A549 (cell line): Measurements from ENCODE around the gene GSG1L. TPM values are rescaled to one million over a fixed set of nuclear protein-coding genes. Genes with fewer than 3 reads are reported as not detected.

ENCODE experiments used
- ATAC-seq, 2 experiments: fragments of 200-7000 bp in 1 of 2; fragments of >200 bp in 1 of 2; cut with Nextera tagmentation in 1 of 2; cut with Tn5 transposase in 1 of 2; 3 replicates each; pipeline versions ENCODE4 v1.8.0 to v1.9.1; 2018 to 2020; ENCODE audit warnings: mild to moderate bottlenecking in 1 of 2, moderate library complexity in 1 of 2
- CTCF ChIA-PET: fragments of 300-600 bp; sonication (Branson Sonifier 250); formaldehyde crosslinking; extraction: SDS; loops from one replicate; lab custom pipeline; 2021; ENCODE audit warnings: antibody characterized with exemption, inconsistent platforms; lab: Yijun Ruan, JAX
- POLR2A ChIA-PET: fragments of 350-600 bp; formaldehyde crosslinking; extraction: SDS; loops from one replicate; lab custom pipeline; 2021; ENCODE audit warnings: antibody characterized with exemption, inconsistent platforms; lab: Yijun Ruan, JAX
- DNase-seq, 2 experiments: peaks; one replicate each; pipeline versions ENCODE4 v3.0.0 to v3.0.0-alpha.2; 2011 to 2016; ENCODE audit warnings: low read depth in 1 of 2, low spot score in 1 of 2
- FAIRE-seq: peaks from 2 replicates; lab custom pipeline; 2011; peaks lifted over from hg19 to GRCh38; lab: Jason Lieb, UNC
- H3K27ac ChIP-seq, 2 experiments: fragments of >200 bp; sonication (Bioruptor Twin); formaldehyde crosslinking; 3 replicates each; pipeline ENCODE4 v1.5.1; 2016 to 2017
- H3K4me1 ChIP-seq: fragments of >200 bp; sonication (Bioruptor Twin); formaldehyde crosslinking; 3 replicates; pipeline ENCODE4 v1.6.1; 2016
- H3K4me2 ChIP-seq: fragments of >200 bp; sonication (Bioruptor Twin); formaldehyde crosslinking; 3 replicates; pipeline ENCODE4 v1.6.1; 2016
- H3K4me3 ChIP-seq: fragments of >200 bp; sonication (Bioruptor Twin); formaldehyde crosslinking; 3 replicates; pipeline ENCODE4 v1.5.1; 2016
- H3K9me3 ChIP-seq: fragments of >200 bp; sonication (Bioruptor Twin); formaldehyde crosslinking; 3 replicates; pipeline ENCODE4 v1.6.1; 2016
- BHLHE40 ChIP-seq: IDR thresholded peaks from 2 replicates; pipeline ENCODE4 v1.6.1; 2012; ENCODE audit warnings: low read depth, low read length, inconsistent platforms
- CBX2 ChIP-seq: fragments of 200-600 bp; sonication (generic); IDR thresholded peaks from 2 replicates; pipeline ENCODE4 v1.6.1; 2016; ENCODE audit warnings: low read depth, mild to moderate bottlenecking, borderline replicate concordance
- CBX8 ChIP-seq: fragments of 200-600 bp; sonication (generic); IDR thresholded peaks from 2 replicates; pipeline ENCODE4 v1.6.1; 2016
- CEBPB ChIP-seq, 2 experiments: fragments of >200 bp in 1 of 2; sonication (Bioruptor Twin) in 1 of 2; formaldehyde crosslinking in 1 of 2; IDR thresholded peaks; 2 replicates each; pipeline ENCODE4 v1.6.1; 2012 to 2016
- CHD4 ChIP-seq: fragments of 200-600 bp; sonication (generic); IDR thresholded peaks from 2 replicates; pipeline ENCODE4 v1.6.1; 2016; ENCODE audit warnings: antibody characterized with exemption, mild to moderate bottlenecking, borderline replicate concordance
- EHMT2 ChIP-seq: fragments of 200-600 bp; sonication (generic); IDR thresholded peaks from 2 replicates; pipeline ENCODE4 v1.6.1; 2016; ENCODE audit warnings: antibody characterized with exemption, low read depth, mild to moderate bottlenecking, moderate library complexity
- ESRRA ChIP-seq: fragments of 150-350 bp; IDR thresholded peaks from 2 replicates; pipeline ENCODE4 v1.6.1; 2014; ENCODE audit warnings: mild to moderate bottlenecking, low read length, borderline replicate concordance
- FOSL2 ChIP-seq, 2 experiments: fragments of 450-650 bp in 1 of 2; fragments of >200 bp in 1 of 2; sonication (Bioruptor Twin) in 1 of 2; formaldehyde crosslinking; IDR thresholded peaks; 2 replicates each; pipeline versions ENCODE4 v1.5.0 to v1.6.1; 2016 to 2020; ENCODE audit warnings: mild to moderate bottlenecking in 1 of 2, moderate library complexity in 1 of 2
- GATA3 ChIP-seq: IDR thresholded peaks from 2 replicates; pipeline ENCODE4 v1.6.1; 2012; ENCODE audit warnings: borderline replicate concordance
- HEYL ChIP-seq: fragments of 250-450 bp; sonication (Bioruptor Pico); IDR thresholded peaks from 2 replicates; pipeline ENCODE4 v1.8.0; 2021; ENCODE audit warnings: mild to moderate bottlenecking, moderate library complexity
- HOXB13 ChIP-seq: fragments of 250-450 bp; sonication (Bioruptor Pico); IDR thresholded peaks from 2 replicates; pipeline ENCODE4 v1.5.0; 2020; ENCODE audit warnings: low read depth, mild to moderate bottlenecking, moderate library complexity
- HOXB5 ChIP-seq: fragments of 250-450 bp; sonication (Bioruptor Pico); IDR thresholded peaks from 2 replicates; pipeline ENCODE4 v1.5.0; 2020; ENCODE audit warnings: mild to moderate bottlenecking, moderate library complexity
- JUNB ChIP-seq: fragments of >200 bp; sonication (Bioruptor Twin); formaldehyde crosslinking; IDR thresholded peaks from 2 replicates; pipeline ENCODE4 v1.6.1; 2016
- MAFK ChIP-seq: fragments of 450-650 bp; IDR thresholded peaks from 2 replicates; pipeline ENCODE4 v1.6.1; 2014; ENCODE audit not compliant: partially characterized antibody
- NPAS2 ChIP-seq: fragments of 250-450 bp; sonication (Bioruptor Pico); IDR thresholded peaks from 2 replicates; pipeline ENCODE4 v1.8.0; 2022; ENCODE audit warnings: mild to moderate bottlenecking, moderate library complexity, borderline replicate concordance
- NR3C1 ChIP-seq: fragments of >200 bp; sonication (Bioruptor Twin); formaldehyde crosslinking; IDR thresholded peaks from 3 replicates; pipeline ENCODE4 v1.6.1; 2017
- POLR2A ChIP-seq: IDR thresholded peaks from 2 replicates; pipeline ENCODE4 v1.6.1; 2012; ENCODE audit warnings: mild to moderate bottlenecking, low read length
- RAD21 ChIP-seq, 2 experiments: fragments of >200 bp in 1 of 2; sonication (Bioruptor Twin) in 1 of 2; formaldehyde crosslinking in 1 of 2; IDR thresholded peaks in 1 of 2; conservative IDR thresholded peaks in 1 of 2; 2 replicates in 1 of 2; 3 replicates in 1 of 2; pipeline ENCODE4 v1.6.1; 2012 to 2018; ENCODE audit warnings: inconsistent platforms in 1 of 2
- RCOR1 ChIP-seq: fragments of 150-350 bp; IDR thresholded peaks from 2 replicates; pipeline ENCODE4 v1.6.1; 2014; ENCODE audit warnings: antibody characterized with exemption, low read length, low read depth
- RNF2 ChIP-seq: fragments of 200-600 bp; sonication (generic); IDR thresholded peaks from 2 replicates; pipeline ENCODE4 v1.6.1; 2016; ENCODE audit warnings: low read depth, mild to moderate bottlenecking, antibody characterized with exemption, moderate library complexity, borderline replicate concordance
- TFCP2L1 ChIP-seq: fragments of 250-450 bp; sonication (Bioruptor Pico); IDR thresholded peaks from 2 replicates; pipeline ENCODE4 v1.5.0; 2021; ENCODE audit warnings: mild to moderate bottlenecking
- ZC3H11A ChIP-seq: fragments of 450-650 bp; IDR thresholded peaks from 2 replicates; pipeline ENCODE4 v1.6.1; 2014; ENCODE audit warnings: antibody characterized with exemption, mild to moderate bottlenecking
- ZSCAN20 ChIP-seq: fragments of 250-450 bp; sonication (Bioruptor Pico); IDR thresholded peaks from 2 replicates; pipeline ENCODE4 v1.8.0; 2022; ENCODE audit warnings: mild to moderate bottlenecking, moderate library complexity
- WGBS: methylation state at CpG from one replicate; pipeline ENCODE4 v1.1.6; 2017; ENCODE audit errors: missing lambda C conversion rate; 5-methylcytosine and 5-hydroxymethylcytosine counted together
- polyA plus RNA-seq, 4 experiments: library from polyadenylated mRNA; depleted of rRNA in 3 of 4; stranded (reverse); fragments of >200 nt; fragmentation: RNase III in 1 of 4; extraction: RNeasy Plus Mini Kit Qiagen cat#74134 plus additional on column Dnase treatment in 1 of 4; gene quantifications; 2 replicates in 3 of 4; 3 replicates in 1 of 4; pipeline ENCODE4 v1.2.3, GENCODE V29; 2011 to 2017
- TF ChIP-seq, protein P1 (sequence below): IDR thresholded peaks from 2 replicates; pipeline ENCODE4 v1.6.1; 2012
- TF ChIP-seq, protein P2 (sequence below): IDR thresholded peaks from 2 replicates; pipeline ENCODE4 v1.6.1; 2012; ENCODE audit warnings: low read depth, borderline replicate concordance
- TF ChIP-seq, protein P3 (sequence below): fragments of 250-450 bp; sonication (Bioruptor Pico); IDR thresholded peaks from 2 replicates; pipeline ENCODE4 v1.5.0; 2020; ENCODE audit warnings: low read depth, mild to moderate bottlenecking, moderate library complexity

The GSG1L gene
- polyA plus RNA-seq, 2 of the 4 experiments (the other 2 are of a cell fraction): not detected

DNA sequence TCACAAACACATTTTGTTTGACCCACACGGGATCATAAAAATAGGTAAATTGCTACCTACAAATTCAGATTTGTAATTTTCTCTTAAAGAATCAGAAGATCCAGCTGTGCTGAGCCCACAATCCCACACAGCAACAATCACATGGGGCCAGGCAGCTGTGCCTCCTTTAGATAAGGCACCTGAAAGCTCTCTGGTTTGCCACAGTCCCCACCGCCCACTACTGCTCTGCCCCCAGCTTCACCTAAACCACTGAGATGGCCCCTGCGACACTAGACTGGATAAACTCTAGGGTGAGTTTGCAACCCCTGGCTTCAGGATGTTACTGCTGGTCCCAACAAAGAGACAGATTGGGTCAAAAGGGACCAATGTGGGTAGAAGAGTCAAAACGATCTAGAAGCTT lies 96.8 kb downstream of the GSG1L start (continued):
- TF ChIP-seq ESRRA: no peak
- no peak for TF ChIP-seq CBX8
- no peak for TF ChIP-seq GATA3
- no peak for TF ChIP-seq NR3C1
- TF ChIP-seq TFCP2L1 (CRISPR knock-in tag): no peak
- no peak for TF ChIP-seq HEYL (CRISPR knock-in tag)
- no peak for TF ChIP-seq MAFK

DNA sequence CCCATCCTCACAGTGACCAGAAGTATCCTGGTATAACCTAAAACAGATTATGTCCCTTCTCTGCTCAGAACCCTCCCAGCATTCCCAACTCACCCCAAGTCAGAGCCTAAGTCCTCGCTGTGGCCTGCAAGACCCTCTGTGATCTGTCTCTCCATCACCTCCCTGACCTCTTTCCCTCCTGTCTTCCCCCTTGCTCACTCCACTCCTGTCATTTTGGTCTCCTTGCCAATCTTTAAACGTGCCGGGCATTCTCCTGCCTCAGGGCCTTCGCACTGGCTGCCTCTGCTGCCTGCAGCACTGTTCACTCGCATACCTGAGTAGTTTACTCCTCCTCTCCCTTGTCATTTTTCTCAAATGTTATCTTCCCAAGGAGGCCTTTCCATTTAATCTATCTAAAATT lies 97.7 kb downstream of the GSG1L start:
- H3K9me3 ChIP-seq: no peaks in the 10 kb centered on the region
- ChIA-PET POLR2A (no interaction called here), CTCF (interaction anchor here (0.6 kb wide), 1 partner anchor 115 kb away, joined by 3 read pairs; no protein-coding TSS in a partner anchor)
- no peak overlapping the region for H3K27ac ChIP-seq
- H3K4me1 ChIP-seq: no peaks in the 10 kb centered on the region
- peak in 1 of 2 experiments; percentile 43; a peak in 1 of 6 replicates for ATAC-seq
- TF ChIP-seq JUNB (no peak), HEYL (CRISPR knock-in tag) (no peak)
- TF ChIP-seq, protein P1, sequence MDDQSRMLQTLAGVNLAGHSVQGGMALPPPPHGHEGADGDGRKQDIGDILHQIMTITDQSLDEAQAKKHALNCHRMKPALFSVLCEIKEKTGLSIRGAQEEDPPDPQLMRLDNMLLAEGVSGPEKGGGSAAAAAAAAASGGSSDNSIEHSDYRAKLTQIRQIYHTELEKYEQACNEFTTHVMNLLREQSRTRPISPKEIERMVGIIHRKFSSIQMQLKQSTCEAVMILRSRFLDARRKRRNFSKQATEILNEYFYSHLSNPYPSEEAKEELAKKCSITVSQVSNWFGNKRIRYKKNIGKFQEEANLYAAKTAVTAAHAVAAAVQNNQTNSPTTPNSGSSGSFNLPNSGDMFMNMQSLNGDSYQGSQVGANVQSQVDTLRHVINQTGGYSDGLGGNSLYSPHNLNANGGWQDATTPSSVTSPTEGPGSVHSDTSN: no peak
- H3K4me2 ChIP-seq: no peak overlapping the region
- FAIRE-seq: no peak
- no peak overlapping the region for H3K4me3 ChIP-seq
- no peak for DNase-seq
- 31% methylated on average over 5 of the region's 5 CpGs for WGBS

DNA sequence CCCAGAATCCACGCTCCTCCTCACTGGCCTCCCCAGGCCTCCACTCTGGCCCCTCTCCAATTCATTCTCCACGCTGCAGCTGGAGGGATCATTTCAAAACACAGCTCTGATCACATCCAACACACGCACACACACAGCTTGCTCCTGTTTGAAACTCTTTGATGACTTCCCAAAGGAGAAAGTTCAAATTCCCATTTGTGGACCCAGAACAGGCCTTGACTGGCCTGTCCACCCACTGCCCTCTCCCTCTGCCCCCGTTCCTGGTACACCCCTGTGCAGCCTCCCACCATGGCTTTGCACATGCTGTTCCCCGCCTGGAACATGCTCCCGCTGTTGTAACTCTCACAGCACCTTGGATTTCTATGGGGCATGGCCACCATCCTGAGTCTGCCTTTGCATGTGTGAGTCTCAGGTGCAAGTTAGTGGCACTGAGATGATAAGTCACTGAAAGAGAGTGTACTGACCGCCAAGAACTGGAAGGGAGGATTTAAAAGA lies 100.0 kb downstream of the GSG1L start:
- CTCF ChIA-PET: interaction anchor here (2.5 kb wide), 1 partner anchor 107 kb away, joined by 6 read pairs; no protein-coding TSS in a partner anchor
- 36% methylated on average over 7 of the region's 7 CpGs for WGBS

DNA sequence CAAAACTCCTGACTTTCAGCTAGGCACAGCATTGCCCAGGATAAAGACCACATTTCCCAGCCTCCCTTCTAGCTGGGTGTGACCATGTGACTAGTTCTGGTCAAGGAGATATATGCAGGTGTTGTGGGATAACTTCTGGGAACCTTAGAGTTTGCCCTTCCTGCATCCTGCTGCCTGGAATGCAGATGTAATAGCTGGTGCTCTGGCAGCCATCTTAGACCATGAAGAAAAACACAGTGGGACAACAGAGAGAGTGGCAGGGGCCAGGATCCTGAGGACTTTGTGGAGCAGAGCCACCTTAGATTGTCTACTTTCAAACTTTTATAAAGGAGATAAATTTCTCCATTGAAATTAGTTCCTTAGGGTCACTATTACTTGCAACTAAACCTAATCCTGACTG lies 101.3 kb downstream of the GSG1L start:
- TF ChIP-seq CHD4 (no peak), POLR2A (no peak), EHMT2 (no peak), HOXB5 (CRISPR knock-in tag) (no peak), ZC3H11A (no peak), CBX2 (no peak), FOSL2 (IDR thresholded peaks at IDR 0.05) (no peak), FOSL2 (CRISPR knock-in tag; IDR thresholded peaks at IDR 0.05) (no peak), NPAS2 (CRISPR knock-in tag) (no peak), HOXB13 (CRISPR knock-in tag) (no peak), RAD21 (conservative IDR thresholded peaks at IDR 0.05 in 1 of 2, IDR thresholded peaks at IDR 0.05 in 1 of 2) (no peak), RNF2 (no peak), BHLHE40 (no peak), GATA3 (no peak), CEBPB (IDR thresholded peaks at IDR 0.05) (no peak), RCOR1 (no peak), ZSCAN20 (CRISPR knock-in tag) (no peak)
- TF ChIP-seq, protein P2, sequence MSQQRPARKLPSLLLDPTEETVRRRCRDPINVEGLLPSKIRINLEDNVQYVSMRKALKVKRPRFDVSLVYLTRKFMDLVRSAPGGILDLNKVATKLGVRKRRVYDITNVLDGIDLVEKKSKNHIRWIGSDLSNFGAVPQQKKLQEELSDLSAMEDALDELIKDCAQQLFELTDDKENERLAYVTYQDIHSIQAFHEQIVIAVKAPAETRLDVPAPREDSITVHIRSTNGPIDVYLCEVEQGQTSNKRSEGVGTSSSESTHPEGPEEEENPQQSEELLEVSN: no peak
- TF ChIP-seq, all 56 proteins: peak for 0
- DNase-seq (no peak), FAIRE-seq (no peak), ATAC-seq (no peak)
- Histone ChIP-seq H3K4me1 (no peaks in the 10 kb centered on the region), H3K4me2 (no peak overlapping the region), H3K27ac (no peak overlapping the region), H3K9me3 (peaks cover 6% of the 10 kb centered on the region; the same call in 2 of the 3 replicates), H3K4me3 (no peak overlapping the region)
- ChIA-PET POLR2A (no interaction called here), CTCF (interaction anchor here (1.1 to 2.5 kb wide), 2 partner anchors 10 to 108 kb away, joined by 3 to 6 read pairs; no protein-coding TSS in a partner anchor)

More for the DNA sequence above, 100.0 kb downstream of the GSG1L start:
- H3K9me3 ChIP-seq: no peaks in the 10 kb centered on the region
- no peak for DNase-seq
- H3K4me1 ChIP-seq: no peaks in the 10 kb centered on the region
- FAIRE-seq: no peak
- ATAC-seq: no peak
- no peak overlapping the region for H3K4me2 ChIP-seq
- no peak overlapping the region for H3K27ac ChIP-seq
- POLR2A ChIA-PET: no interaction called here
- no peak overlapping the region for H3K4me3 ChIP-seq
- TF ChIP-seq, protein P3, sequence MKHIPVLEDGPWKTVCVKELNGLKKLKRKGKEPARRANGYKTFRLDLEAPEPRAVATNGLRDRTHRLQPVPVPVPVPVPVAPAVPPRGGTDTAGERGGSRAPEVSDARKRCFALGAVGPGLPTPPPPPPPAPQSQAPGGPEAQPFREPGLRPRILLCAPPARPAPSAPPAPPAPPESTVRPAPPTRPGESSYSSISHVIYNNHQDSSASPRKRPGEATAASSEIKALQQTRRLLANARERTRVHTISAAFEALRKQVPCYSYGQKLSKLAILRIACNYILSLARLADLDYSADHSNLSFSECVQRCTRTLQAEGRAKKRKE (CRISPR knock-in tag): no peak
